ENCODE measurements around the gene SLC30A2.
A peak's percentile ranks its signal among the peaks of the same experiment; 100 is the strongest.
"Not testable (repeated sequence)": the region's sequence is repeated elsewhere in the genome, so short reads cannot be mapped to it uniquely, and the experiment has no call there.

SLC30A2 gene, protein sequence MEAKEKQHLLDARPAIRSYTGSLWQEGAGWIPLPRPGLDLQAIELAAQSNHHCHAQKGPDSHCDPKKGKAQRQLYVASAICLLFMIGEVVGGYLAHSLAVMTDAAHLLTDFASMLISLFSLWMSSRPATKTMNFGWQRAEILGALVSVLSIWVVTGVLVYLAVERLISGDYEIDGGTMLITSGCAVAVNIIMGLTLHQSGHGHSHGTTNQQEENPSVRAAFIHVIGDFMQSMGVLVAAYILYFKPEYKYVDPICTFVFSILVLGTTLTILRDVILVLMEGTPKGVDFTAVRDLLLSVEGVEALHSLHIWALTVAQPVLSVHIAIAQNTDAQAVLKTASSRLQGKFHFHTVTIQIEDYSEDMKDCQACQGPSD

DNA sequence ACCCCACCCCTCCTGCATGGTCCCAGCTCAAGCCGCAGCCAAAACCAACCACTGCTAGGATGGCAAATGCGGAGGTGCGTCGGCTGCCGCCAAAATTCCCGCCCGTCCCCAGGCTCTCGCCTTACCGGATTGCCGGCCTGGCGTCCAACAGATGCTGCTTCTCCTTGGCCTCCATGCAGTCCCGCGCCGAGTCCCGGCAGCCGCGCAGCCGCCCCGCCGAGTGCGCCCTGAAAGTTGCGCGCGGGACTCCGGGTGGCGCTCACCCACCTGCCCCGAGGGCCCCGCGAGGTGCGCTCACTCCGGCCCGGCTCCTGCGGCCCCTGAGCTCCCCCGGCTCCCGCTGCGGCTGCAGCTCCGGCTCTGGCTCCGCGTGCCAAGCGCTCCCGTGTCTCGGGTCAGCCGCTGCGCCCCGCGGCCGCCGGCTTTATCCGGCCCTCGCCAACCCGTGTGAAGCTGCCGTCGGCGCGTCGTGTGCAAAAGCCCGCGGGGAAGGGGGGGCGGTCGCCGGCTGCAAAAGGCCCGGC, at the start of gene SLC30A2:
Gene SLC30A2 (minus strand): TSS at position 397 of the 524 bp plus-strand sequence. CDS start 222 bp downstream, at position 175.
- DNase-seq (ENCODE audit: low read depth) = no peak

GRCh38 chr1:26094677-26095383, 48.9 kb upstream of the SLC30A2 start:
- peak; percentile 46 for DNase-seq (ENCODE audit: low read depth)

- DNase-seq (ENCODE audit: low read depth) = no peak
Measured at GRCh38 chr1:26094076-26094669, 48.3 kb upstream of the SLC30A2 start.

DNA sequence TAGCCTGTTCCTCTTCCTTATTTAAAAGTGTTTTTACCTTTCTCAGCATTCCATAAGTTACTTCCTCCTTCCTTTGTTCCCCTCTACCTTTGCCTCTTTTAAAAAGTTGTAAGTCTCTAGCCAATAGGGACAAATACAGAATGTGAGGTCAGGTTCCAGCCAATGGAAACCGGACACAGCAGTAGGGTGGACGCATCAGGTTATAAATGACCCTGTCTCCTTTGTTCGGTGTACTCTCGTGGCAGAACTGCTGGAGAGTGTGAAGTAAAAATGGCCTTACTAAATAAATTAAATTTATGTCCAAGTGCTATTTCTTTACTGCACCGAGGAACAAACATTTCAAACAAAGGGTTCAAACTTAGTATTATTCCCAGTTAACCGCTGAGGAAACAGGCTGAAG, 47.7 kb upstream of the SLC30A2 start:
- not testable (repeated sequence) for DNase-seq (ENCODE audit: low read depth)

DNA sequence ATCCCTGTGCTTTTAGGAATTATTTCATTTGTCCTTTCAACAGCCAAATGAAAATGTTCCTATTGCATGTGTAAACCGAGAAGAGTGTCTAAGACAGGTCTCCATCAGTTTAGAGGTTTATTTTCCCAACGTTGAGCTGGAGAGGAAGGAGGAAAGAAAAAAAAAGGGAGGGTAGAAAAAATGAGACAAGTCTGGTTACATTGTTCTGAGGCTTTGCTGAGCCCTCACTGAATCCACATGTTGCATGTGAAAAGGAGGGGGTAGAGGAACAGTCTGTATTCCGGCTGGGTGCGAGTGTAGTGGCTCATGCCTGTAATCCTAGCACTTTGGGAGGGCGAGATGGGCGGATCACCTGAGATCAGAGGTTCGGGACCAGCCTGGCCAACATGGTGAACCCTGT, 46.5 kb upstream of the SLC30A2 start:
- no peak for DNase-seq (ENCODE audit: low read depth)

- no peak for DNase-seq (ENCODE audit: low read depth)
Measured at GRCh38 chr1:26090893-26091292, 45.0 kb upstream of the SLC30A2 start.

- DNase-seq (ENCODE audit: low read depth) = no peak
Measured at GRCh38 chr1:26089125-26089524, 43.2 kb upstream of the SLC30A2 start.

DNA sequence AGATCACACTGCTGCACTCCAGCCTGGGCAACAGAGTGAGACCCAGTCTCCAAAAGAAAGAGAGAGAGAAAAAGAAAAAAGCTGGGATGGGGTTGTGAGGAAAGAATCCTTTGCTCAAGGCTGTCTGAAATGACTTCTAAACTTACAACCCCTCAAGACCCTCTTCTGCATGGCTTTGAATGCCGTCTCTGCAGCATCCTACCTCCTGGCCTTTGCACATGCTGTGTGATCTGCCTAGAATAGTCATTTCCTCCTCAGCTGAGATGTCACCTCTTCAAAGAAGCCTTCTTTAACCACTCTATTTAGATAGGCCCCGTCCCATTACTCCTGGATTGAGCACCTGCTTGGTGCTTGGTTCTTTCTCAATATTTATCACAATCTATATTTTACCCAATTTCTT, 38.9 kb upstream of the SLC30A2 start:
- DNase-seq (ENCODE audit: low read depth) = no peak

- DNase-seq (ENCODE audit: low read depth) = no peak
Measured at GRCh38 chr1:26084091-26084561, 38.2 kb upstream of the SLC30A2 start.

GRCh38 chr1:26083208-26083607, 37.3 kb upstream of the SLC30A2 start:
- DNase-seq (ENCODE audit: low read depth) = peak; percentile 36

DNA sequence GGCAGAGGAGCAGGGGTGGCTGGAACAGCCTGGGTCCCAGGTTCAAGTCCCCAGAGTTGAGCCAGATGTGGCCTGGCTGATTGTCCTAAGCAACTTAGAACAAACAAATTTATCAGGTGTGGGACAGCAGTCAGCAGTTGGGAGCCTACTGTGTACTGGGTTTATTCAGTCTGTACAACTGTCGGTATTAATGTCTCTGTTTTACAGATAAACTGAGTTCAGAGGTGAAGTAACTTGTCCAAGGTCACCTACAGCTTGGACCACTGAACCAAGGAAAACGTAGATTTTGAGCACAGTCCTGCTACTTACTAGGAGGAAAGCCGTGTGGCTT, 36.1 kb upstream of the SLC30A2 start:
- no peak for DNase-seq (ENCODE audit: low read depth)

DNA sequence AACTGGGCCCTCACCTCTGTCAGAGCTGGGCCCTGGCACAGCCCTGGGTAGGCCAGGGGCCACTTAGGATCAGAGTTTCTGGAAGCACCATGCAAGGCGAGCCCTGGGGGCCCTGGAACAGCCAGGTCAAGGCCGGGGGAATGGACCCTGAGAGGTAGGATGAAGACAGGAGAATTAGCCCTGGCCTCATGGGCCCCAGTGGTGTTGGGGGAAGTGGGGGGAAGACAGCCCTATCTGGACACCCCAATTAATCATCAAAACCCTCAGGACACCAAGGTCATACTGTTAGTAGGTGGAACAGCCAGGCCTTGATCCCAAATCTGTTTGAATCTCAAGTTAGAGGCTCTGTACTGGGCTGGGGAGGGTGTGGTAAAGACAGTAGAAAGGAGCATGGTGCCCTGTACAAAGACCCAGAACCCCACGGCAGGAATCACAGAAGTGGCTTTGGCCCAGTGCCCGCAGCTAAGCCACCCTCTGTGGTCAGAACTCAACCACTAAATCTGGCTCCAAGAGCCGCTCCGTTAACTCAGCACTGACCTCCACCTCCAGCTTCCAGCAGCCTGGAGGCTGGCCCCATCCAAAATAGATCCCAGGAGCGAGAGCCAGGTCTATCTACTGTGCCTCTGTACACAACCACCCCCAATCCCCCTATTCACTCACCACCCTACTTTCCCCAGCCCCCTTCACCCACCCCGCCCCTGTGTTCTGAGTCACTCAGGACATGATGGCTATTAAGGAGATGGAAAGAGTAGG, 35.5 kb upstream of the SLC30A2 start:
- no peak for DNase-seq (ENCODE audit: low read depth)

- no peak for DNase-seq (ENCODE audit: low read depth)
Measured at GRCh38 chr1:26079960-26080814, 34.3 kb upstream of the SLC30A2 start.

- DNase-seq (ENCODE audit: low read depth) = no peak
Measured at GRCh38 chr1:26079178-26079563, 33.3 kb upstream of the SLC30A2 start.

DNA sequence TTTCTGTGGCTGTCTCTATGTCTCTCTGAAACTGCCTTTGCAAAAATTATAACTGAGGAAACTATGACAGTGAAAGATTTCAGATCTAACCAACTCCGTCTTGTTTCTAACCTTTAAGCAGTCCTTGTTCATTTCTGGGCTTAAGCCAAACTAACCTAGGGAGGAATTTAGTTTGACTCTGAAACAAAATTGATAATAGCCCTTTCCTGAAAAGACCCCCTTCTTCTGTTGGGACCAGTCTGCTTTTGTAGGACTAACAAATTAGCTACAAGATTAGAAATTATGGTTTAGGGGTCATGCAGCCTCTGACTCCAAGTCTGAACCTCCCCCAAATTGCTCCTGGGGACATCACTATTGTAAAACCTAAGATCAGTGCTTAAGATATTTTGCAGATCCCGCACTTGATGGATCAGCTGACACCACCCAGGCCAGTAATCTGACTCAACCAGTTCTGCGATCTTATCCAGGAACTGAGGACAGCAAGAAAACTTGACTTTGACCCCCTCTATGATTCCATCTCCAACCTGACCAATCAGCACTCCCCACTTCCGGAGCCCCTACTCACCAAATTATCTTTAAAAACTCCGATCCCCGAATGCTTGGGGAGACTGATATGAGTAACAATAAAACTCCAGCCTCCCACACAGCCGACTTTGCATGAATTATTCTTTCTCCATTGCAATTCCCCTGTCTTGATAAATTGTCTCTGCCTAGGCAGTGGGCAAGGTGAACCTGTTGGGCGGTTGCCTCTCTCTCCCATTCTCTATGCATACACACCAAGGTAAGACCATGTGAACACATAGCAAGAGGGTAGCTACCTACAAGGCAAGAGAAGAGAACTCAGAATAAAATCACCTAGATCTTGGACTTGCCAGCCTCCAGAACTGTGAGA, 32.6 kb upstream of the SLC30A2 start:
- DNase-seq (ENCODE audit: low read depth) = no peak

- no peak for DNase-seq (ENCODE audit: low read depth)
Measured at GRCh38 chr1:26077524-26077923, 31.6 kb upstream of the SLC30A2 start.

DNA sequence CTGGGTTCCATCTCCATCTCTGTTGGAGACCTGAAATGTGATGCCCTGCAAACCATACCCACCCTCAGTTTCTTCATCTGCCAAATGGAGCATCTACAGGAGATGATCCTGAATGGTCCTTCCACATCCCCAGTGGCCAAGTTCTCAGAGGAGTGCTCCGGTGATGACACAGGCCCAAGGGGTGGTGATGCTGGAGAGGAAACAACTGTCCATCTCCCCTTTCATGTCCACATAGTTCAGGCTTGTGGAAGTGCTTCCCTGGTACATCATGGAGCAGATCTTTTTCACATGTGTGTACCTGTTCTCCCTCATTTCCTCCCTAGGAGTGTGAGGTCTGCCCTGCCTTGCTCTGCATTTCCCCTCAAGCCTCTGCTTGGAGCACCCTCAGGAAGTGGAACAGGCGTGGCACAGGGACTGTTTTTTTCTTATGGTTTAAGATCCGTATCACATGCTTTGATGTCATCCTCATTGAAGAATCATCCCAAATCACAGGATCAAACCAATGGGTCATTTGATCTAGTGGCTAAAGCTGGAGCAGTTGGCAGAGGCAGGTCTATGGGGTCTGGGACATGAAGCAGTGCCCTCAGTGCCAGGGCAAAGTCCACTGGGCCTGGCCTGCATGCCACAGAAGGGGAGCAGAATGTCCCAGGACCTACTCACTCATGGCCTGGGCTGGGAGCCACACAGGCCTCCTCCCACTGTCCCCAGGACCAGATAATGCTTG, 29.7 kb upstream of the SLC30A2 start:
- no peak for DNase-seq (ENCODE audit: low read depth)

DNA sequence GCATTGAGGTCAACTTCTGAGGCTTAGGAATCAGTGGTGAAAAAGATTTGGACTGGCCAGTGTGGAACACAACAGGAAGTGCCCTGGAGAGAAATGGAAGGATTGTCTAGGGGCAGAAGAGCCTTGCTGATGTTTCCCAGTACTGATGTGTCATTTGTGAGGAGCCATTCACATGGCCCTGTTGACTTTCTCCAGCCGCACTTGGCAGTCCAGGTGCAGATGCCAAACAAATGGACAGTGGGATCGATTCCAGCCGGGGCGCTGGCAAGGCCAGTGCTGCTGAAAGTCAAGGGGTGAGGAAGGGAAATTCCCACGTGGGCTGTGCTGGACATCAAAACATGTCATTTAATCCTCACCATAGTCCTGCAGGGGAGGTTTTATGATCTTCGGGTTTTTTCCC, 26.4 kb upstream of the SLC30A2 start:
- no peak for DNase-seq (ENCODE audit: low read depth)

- no peak for DNase-seq (ENCODE audit: low read depth)
Measured at GRCh38 chr1:26070963-26071342, 25.0 kb upstream of the SLC30A2 start.
